HepG2 (cell line): Measurements from ENCODE around the gene DPM2. TPM values are rescaled to one million over a fixed set of nuclear protein-coding genes. Genes with fewer than 3 reads are reported as not detected.

ENCODE experiments used
- ARID3A ChIP-seq: IDR thresholded peaks from 2 replicates; pipeline ENCODE4 v1.6.1; 2012; ENCODE audit warnings: low read depth, low read length, improper control_type of control experiment
- FOXK1 ChIP-seq: sonication (generic); formaldehyde crosslinking; IDR thresholded peaks from 2 replicates; pipeline ENCODE4 v1.4.0; 2020; ENCODE audit warnings: low read depth, missing genetic modification reagents, borderline replicate concordance
- GRHL1 ChIP-seq: sonication (generic); formaldehyde crosslinking; conservative IDR thresholded peaks from 2 replicates; pipeline ENCODE4 v1.8.0; 2022; ENCODE audit warnings: missing genetic modification reagents
- HDAC6 ChIP-seq: fragments of 200-600 bp; sonication (generic); IDR thresholded peaks from 2 replicates; pipeline ENCODE4 v1.7.0; 2017; ENCODE audit warnings: mild to moderate bottlenecking, antibody characterized with exemption, low read length, low read depth
- MXD1 ChIP-seq: sonication (generic); formaldehyde crosslinking; IDR thresholded peaks from 2 replicates; pipeline ENCODE4 v1.4.0; 2020; ENCODE audit warnings: mild to moderate bottlenecking, missing genetic modification reagents
- NRL ChIP-seq: sonication (generic); formaldehyde crosslinking; IDR thresholded peaks from 2 replicates; pipeline ENCODE4 v1.5.0; 2020; ENCODE audit warnings: missing genetic modification reagents, mild to moderate bottlenecking, moderate library complexity, borderline replicate concordance
- POLR2G ChIP-seq: fragments of 200-400 bp; formaldehyde crosslinking; IDR thresholded peaks from 2 replicates; pipeline ENCODE4 v1.6.1; 2018; ENCODE audit warnings: mild to moderate bottlenecking, low read depth, low read length, moderate library complexity
- RERE ChIP-seq: IDR thresholded peaks from 2 replicates; pipeline ENCODE4 v1.6.1; 2016; ENCODE audit warnings: low read depth, missing genetic modification reagents, missing compliant biosample characterization
- SAFB2 ChIP-seq: sonication (generic); formaldehyde crosslinking; IDR thresholded peaks from 2 replicates; pipeline ENCODE4 v1.5.1; 2020; ENCODE audit warnings: missing genetic modification reagents, low read depth, mild to moderate bottlenecking, borderline replicate concordance
- TBX2 ChIP-seq: sonication (generic); formaldehyde crosslinking; IDR thresholded peaks from 2 replicates; pipeline ENCODE4 v1.5.0; 2020; ENCODE audit warnings: missing genetic modification reagents, mild to moderate bottlenecking, borderline replicate concordance
- U2AF1 ChIP-seq: fragments of 200-400 bp; formaldehyde crosslinking; optimal IDR thresholded peaks from 2 replicates; pipeline ENCODE3; 2017; ENCODE audit warnings: mild to moderate bottlenecking, low read depth, low read length
- ZBTB7B ChIP-seq: sonication (generic); formaldehyde crosslinking; IDR thresholded peaks from 2 replicates; pipeline ENCODE4 v1.4.0; 2020; ENCODE audit warnings: missing genetic modification reagents
- ZFAT ChIP-seq: sonication (generic); formaldehyde crosslinking; conservative IDR thresholded peaks from 2 replicates; pipeline ENCODE4 v1.8.1; 2023; ENCODE audit warnings: missing genetic modification reagents, inconsistent platforms
- ZFP1 ChIP-seq: IDR thresholded peaks from 2 replicates; pipeline ENCODE4 v1.6.1; 2016
- ZNF12 ChIP-seq: sonication (generic); formaldehyde crosslinking; IDR thresholded peaks from 2 replicates; pipeline ENCODE4 v1.5.0; 2020; ENCODE audit warnings: missing genetic modification reagents
- ZNF121 ChIP-seq: sonication (generic); formaldehyde crosslinking; IDR thresholded peaks from 2 replicates; pipeline ENCODE4 v1.5.0; 2020; ENCODE audit warnings: mild to moderate bottlenecking, missing genetic modification reagents
- ZNF350 ChIP-seq: sonication (generic); formaldehyde crosslinking; IDR thresholded peaks from 2 replicates; pipeline ENCODE4 v1.4.0; 2020; ENCODE audit warnings: mild to moderate bottlenecking, low read depth, missing genetic modification reagents, borderline replicate concordance
- ZNF569 ChIP-seq: sonication (generic); formaldehyde crosslinking; IDR thresholded peaks from 2 replicates; pipeline ENCODE4 v1.5.0; 2020; ENCODE audit warnings: mild to moderate bottlenecking, missing genetic modification reagents, moderate library complexity, borderline replicate concordance
- ZNF570 ChIP-seq: sonication (generic); formaldehyde crosslinking; IDR thresholded peaks from 2 replicates; pipeline ENCODE4 v1.4.0; 2020; ENCODE audit warnings: mild to moderate bottlenecking, missing genetic modification reagents, borderline replicate concordance
- polyA plus RNA-seq, 8 experiments: library from polyadenylated mRNA; depleted of rRNA in 3 of 8; stranded (reverse) in 7 of 8; unstranded in 1 of 8; fragments of >200 nt; fragmentation: Illumina TruSeq in 4 of 8; extraction: Trizol in 4 of 8; gene quantifications; 2 replicates each; pipeline versions ENCODE4 v1.2.1 to v1.2.3, GENCODE V29; 2011 to 2016; ENCODE audit warnings: low read depth in 4 of 8, missing spikeins in 1 of 8, mixed read lengths in 1 of 8; ENCODE audit not compliant: insufficient read depth in 1 of 8
- total RNA-seq, 5 experiments: library from RNA; depleted of rRNA; stranded (reverse); fragments of >200 nt; fragmentation: Illumina TruSeq; extraction: Trizol; gene quantifications; 2 replicates each; pipeline ENCODE4 v1.2.3, GENCODE V29; 2016; ENCODE audit warnings: low read depth in 1 of 5

The DPM2 gene
- total and polyA plus RNA-seq, 2 of the 13 experiments (the other 11 are each of a cell fraction or from before 2014, with no cell fraction given), result 24.8 to 35.3 TPM

- TF ChIP-seq ARID3A (no peak), ZNF12 (CRISPR knock-in tag) (0 out of 2 replicates have a peak, but pooled peaks have one; percentile 43), ZFP1 (CRISPR knock-in tag) (no peak), POLR2G (peak; percentile 33; the same call in 1 of the 2 replicates), ZNF121 (CRISPR knock-in tag) (0 out of 2 replicates have a peak, but pooled peaks have one; percentile 18), ZFAT (no peak), ZBTB7B (CRISPR knock-in tag) (peak; percentile 80; the same call in 1 of the 2 replicates), MXD1 (CRISPR knock-in tag) (no peak), TBX2 (peak; percentile 80), ZNF569 (CRISPR knock-in tag) (no peak), RERE (CRISPR knock-in tag) (no peak), SAFB2 (no peak; the same call in 1 of the 2 replicates), U2AF1 (peak; percentile 27), ZNF570 (CRISPR knock-in tag) (no peak), GRHL1 (CRISPR knock-in tag) (no peak), FOXK1 (CRISPR knock-in tag) (peak; percentile 18; the same call in 1 of the 2 replicates), HDAC6 (no peak), ZNF350 (CRISPR knock-in tag) (0 out of 2 replicates have a peak, but pooled peaks have one; percentile 31), NRL (CRISPR knock-in tag) (0 out of 2 replicates have a peak, but pooled peaks have one; percentile 61)
These were observed 39.1 kb downstream of the DPM2 start (continued) for GRCh38 chr9:127898433-127899127.
